Measurements from ENCODE around the gene HIVEP2.

Gene HIVEP2

DNA sequence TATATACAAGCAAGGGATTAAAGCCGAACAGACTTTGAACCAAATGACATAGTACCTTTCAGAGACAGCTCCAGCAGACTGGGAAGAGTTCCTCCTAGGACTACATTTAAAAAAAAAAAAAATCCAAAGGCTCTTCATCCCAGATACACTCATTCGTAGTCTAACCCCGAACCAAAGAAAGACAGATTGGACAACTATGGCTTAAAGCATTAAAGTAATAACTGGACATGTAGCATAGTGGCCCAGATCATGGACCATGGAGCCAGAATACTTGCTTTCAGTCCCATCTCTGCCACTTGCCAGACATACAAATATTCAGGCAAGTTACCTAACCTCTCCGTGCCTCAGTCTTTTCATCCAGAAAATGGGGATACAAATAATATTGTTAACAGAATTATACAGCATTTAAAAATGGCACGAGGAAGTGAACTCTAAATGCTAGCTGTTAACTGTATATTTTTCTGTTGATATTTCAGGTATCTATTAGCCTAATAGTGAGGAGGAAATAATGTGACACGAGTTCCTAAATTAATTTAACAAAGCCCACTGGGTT lies 123.7 kb downstream of the HIVEP2 start:
- no peak for DNase-seq (ENCODE audit: low read depth in 2 of 2)

DNA sequence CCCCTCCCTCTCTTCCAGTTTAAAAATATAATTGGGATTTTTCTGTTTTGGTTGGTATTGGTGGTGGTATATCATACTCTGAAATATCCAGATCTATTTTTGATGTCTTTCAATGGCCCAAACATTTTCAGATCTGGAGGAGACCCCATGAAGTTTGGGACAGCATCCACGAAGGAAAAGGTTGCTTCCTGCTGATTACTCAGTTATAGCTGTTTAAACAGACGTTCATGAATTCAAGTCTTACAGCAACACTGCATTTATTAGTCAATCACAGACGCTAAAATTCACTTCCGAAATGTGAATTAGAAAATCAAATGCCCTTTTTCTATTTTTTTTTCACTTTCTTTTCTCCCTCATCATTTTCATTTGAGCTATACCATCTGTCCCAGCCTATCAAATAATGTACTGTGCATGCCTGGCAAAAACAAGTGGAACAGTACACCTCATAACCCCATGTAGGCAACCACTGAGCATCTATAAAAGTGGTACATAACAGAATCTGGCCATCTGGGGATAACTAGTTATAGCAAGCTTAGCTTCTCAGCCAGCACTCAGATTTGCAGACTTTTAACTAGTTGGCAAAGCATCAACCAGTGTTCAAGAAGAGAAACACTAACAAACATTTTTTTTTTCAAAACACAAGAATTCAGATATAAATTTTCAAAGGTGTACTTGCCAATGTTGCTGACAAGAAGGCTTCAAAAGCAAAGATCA lies 124.5 kb downstream of the HIVEP2 start:
- DNase-seq (ENCODE audit: low read depth in 2 of 2): no peak

DNA sequence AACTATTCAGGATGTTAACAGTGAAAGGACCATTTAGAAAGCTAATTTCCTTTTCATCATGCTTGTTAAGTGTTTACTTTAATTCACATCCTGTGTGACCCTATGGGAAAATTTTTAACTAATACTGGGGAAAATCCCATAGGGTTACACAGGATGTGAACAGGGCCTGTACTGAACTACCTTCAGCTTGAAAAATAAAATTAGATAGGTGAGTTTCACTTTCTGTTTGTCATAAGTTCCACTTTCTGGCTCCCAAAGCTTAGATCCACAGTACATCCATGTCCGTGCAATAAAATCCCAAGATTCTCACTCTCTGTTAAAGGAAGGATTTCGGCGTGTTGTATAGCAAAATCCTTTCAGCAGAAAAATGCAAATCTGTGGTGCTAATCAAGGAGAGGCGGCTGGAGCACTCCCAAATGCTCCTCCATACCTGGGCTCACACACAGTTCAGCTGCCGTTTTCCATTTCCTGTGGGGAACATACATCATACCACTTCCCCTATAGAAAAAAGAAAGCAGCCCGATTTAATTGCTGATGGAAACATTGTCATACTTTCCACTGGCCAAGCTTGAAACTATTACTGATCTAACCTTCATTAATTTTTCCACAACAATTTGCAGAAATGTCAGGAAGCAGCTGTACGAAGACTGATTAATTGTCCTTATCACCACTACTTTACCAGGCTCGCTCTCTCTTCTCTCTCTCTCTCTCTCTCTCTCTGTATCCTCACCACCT lies 125.2 kb downstream of the HIVEP2 start:
- DNase-seq (ENCODE audit: low read depth in 2 of 2): no peak

DNA sequence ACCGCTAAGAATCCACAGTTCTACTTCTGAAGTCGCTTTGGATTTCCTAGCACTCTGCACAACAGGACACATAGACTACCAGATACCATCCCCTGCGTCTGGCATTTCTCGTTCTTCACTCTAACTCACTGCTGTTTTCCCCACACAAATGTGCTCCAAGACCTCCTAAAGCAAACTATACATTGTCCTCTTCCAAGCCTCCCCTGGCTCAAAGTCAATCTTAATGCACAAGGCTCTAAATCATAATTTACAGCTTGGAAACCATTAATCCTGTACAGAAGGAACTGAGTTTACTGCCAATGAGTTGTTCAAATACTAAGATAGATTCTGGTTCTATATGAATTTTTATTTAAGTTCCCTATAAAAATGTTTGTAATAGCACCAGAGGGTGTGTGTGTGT lies 128.5 kb downstream of the HIVEP2 start:
- no peak for DNase-seq (ENCODE audit: low read depth in 2 of 2)

DNA sequence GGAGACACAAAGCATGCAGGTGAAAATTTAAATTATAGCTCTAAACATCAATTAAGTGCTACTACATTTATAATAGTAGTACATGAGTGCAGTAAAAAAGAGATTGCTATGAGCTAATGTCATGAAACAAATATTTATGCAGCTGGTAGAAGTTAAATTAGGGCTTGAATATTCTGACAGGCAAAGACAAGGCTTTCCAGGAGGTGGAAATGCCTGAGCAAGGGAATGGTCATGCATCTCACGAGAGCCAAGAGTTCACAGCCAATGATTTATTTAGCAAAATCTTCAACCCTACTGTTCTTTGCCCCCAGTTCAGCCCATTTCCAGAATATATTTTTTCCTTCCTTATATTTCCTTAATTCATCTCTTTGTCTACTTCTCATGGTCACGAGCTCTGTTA lies 128.9 kb downstream of the HIVEP2 start:
- no peak for DNase-seq (ENCODE audit: low read depth in 2 of 2)

DNA sequence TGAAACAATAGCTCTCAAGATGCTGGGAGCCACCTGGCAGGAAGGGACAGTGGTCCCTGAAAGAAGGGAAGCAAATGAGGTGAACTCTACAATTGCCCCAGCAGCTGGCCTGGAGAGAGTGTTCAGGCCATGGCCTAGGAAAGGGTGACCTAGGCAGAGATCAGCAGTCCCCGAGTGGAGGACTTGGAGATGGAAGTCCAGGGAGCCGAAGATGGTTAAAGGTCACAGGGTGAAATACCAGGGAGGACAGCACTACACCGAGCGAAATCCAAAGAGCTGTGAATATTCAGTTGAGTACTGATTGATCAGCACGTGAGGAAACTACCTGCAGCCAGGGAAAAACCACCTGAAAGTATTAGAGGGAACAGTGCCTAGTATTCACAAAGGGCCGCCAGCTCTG lies 133.1 kb downstream of the HIVEP2 start:
- no peak for DNase-seq (ENCODE audit: low read depth in 2 of 2)

DNA sequence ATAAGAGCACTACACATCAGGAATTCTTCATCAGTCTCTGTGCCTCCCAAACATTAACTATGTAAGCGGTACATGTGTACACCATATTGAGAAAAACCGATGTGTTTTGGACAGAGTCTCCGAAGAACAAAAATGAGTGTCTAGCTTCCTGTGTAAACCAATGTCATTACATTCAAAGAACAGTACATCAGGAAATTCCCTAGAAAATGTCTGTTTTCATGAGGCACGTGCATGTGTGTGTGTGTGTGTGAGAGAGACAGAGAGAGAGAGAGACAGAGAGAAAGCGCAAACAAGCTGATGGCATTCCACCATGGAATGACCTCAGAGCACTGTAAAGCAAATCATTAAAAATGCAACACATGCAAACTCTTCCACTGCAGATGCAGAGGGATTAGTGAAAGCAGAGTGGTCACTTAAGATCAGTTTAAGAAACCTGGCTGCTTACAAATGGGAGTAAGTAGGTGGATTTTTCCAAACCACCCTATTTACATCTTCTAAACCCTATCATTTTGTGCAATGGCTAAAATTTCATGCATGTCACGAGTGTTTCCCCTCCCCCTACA lies 133.9 kb downstream of the HIVEP2 start:
- no peak for DNase-seq (ENCODE audit: low read depth in 2 of 2)

DNA sequence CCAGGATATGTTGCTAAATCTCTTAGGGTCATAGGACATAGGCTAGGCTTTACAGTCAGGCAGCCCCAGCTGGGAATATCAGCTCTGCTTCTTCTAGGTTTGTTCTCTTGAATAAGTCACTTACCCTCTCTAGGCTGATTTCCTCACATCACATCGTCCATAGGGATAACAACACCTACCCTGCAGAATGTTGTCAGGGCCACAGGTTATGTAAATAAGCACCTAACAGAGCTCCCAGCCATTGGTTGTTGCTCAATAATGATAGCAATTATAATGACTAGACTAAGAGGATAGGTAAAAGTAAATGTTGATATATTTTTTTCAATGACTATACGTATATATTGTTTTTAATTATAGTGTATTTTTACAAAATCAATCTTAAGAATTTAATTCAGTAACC lies 135.0 kb downstream of the HIVEP2 start:
- DNase-seq (ENCODE audit: low read depth in 2 of 2): no peak

DNA sequence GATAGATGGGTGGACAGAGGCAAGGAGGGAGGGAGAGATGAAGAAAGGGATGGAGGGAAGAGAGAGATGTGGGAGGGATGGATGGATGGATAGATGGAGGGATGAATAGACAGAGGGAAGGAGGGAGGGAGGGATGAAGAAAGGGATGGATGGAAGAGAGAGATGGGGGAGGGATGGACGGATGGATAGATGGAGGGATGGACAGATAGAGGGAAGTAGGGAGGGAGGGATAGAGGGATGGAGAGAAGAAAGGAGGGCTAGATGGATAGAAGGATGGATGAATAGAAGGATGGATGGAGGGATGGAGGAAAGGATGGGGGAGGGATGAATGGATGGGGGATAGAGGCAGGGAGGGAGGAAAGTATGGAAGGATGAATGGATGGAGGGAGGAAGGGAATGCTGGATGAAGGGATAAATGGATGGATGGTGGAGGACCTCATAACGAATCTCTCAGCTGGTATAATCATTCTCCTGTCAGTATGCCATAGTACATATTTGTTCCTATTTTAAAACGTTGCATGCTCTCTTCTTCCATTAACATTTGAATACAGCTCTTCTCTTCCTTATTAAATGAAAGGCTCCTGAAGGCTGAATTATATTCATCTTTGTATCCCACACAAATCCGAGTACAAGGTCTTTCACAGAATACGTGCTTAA lies 136.4 kb downstream of the HIVEP2 start:
- DNase-seq (ENCODE audit: low read depth in 2 of 2): no peak

DNA sequence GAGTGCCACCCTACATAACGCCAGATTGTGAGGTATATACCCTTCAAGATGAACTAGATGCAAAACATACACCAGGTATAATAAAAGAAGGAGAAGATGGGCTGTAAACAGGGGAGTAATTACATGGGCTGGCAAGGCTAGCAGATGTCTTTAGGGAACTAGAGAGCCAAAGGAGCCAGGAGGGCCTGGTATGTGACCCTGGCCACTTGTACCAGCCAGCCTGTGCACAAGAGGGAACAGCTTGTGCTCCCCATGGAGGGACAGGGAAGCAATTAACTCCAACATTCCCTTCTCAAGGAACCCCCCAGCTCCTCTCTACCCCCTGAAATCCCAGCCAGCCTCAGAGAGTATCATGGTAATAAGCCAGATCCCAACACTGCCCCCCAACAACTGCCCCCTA lies 139.9 kb downstream of the HIVEP2 start:
- no peak for DNase-seq (ENCODE audit: low read depth in 2 of 2)

DNA sequence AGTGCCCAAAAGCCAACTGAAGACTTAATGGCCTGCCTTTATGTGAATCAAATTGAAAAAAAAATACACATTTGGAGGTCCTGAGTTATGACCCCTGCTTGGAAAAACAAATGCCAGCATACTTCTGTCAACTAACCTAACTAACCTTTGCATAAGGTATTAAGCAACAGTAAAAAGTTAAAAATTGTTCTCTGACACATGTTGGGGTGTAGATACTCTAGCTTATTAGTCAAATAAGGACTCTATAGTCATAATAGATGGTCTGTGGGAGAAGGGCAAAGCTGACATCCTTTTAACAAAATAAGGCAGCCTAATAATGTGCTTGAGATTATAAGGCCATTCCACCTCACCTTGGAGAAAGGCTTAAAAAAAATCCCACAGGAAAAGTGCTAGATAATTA lies 140.5 kb downstream of the HIVEP2 start:
- DNase-seq (ENCODE audit: low read depth in 2 of 2): no peak

DNA sequence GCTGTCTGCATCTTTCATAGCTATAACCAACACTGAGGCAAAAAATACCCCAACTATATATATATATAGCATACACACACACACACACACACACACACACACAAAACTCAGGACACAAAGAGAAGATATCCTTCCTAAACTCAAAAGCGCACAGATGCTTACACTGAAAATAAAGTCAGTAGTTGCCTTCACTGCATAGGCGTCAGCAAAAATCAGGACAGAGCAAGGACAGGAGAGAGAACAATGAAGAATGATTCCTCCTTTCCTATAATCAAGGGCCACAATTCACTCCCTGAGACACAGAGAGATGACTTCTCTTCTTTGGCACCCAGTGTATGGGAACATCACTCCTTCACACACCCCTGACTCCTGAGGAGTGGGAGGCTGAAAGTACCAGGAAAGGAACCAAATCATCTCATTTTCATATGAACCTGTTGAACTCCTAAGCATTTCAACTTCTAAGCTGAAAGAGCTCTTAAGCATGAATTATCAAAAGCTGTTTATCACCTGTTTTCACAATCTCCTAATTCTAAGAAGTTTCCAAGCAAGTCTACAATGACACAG lies 141.4 kb downstream of the HIVEP2 start:
- no peak for DNase-seq (ENCODE audit: low read depth in 2 of 2)

DNA sequence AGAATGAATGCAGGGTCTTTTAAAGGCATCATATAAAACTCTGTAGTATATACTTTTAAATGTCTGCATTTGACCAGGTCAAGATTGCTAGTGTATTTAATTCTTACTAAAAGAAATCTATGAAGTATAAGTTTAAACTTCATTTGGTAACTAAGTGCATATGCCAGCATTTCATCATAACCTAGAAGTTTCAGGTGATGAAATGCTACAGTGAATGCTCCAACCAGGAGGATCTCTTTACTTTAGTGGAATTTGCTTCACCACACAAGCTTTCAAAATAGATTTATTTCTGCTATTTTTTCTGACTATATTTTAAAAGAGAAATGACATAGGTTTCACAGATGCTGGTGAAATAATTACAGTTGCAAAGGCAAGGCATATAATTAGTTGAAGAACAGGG lies 141.9 kb downstream of the HIVEP2 start:
- DNase-seq (ENCODE audit: low read depth in 2 of 2): no peak

DNA sequence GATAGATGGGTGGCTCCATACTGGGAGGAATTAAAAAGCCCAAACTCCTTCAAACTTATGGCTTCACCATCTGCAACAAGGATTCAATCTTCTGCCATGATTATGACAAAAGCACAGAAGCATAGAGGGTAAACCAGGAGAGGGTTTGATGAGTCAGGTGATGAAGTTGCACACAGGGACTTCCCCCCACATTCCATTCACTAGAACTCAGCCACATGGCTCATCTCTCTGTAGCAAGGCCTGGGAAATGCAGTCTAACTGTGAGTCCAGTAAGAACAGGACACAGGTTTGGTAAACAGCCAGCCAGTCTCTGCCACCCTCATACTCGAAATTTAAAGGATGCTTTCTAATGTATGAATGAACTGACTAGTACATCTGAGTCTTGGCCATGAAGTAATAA lies 142.9 kb downstream of the HIVEP2 start:
- no peak for DNase-seq (ENCODE audit: low read depth in 2 of 2)

DNA sequence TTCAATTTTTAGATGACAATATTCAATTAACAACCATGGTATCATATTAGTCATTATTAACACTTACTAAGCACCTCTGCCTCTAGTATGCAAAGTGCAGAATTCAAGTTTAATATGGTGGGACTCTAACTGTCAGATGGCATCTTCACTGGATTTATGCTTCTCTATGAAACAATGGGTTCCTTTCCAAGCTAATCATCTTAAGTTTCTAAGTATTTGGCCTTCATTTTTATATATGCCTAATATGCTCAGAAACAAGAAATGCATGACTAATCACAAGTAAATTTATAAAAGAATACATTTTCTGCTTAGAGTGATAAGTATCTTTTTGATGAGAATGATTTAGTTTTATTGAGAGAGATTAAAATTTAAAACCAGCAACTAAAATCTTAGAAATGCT lies 144.7 kb downstream of the HIVEP2 start:
- no peak for DNase-seq (ENCODE audit: low read depth in 2 of 2)

DNA sequence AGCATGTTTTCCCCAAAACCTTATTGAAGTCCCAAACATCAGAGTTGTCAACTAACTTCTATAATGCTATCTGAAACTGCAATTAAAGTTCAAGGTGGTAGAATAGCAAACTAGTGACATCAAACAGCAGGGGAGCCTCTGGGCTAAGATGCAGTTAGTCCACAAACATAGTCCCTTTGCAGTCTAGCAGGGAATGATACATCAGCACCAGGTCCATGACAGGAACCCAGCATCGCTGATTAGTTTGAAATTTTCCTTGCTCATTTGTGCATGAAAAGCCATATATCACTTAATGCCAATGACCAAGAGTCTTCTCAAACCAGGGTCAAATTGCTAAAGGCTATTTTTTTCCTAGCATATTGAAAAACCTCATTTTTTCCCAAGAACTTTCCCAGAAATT lies 145.3 kb downstream of the HIVEP2 start:
- no peak for DNase-seq (ENCODE audit: low read depth in 2 of 2)

DNA sequence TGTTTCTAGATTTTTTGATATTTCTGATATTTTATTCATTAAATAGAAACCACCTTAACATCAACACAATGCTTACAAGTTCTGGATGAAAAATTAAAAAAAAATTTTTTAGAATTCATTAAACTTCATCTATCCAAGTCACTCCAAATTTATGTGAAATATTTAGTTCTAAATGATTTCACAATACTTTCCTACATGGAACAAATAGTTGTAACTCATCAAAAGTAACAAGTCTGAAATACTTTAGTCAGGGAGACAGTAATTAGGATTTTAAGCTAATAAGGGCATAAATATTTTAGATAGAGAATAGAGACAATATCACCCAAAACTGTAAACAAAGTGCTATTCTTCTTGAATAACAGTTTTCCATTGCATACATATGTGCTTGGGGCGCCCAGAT lies 147.8 kb downstream of the HIVEP2 start:
- DNase-seq (ENCODE audit: low read depth in 2 of 2): no peak

DNA sequence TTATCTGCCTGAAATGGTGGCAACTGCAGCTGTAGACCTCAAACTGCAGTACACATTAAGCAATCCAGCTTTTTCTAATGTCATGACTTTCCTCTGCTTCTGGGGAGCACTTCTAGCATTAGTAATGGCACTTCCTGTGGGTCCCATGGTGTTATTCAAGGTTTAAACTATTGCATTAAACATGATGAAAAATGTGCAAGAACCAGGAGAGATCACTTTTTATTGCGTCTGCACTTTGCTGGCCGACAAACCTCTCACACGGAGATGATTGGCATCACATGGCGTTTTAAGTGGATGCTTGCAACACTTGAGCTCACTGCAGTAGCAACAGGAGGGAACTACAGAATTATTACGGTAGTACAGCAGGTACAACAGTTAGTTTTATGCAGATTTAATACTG lies 148.4 kb downstream of the HIVEP2 start:
- DNase-seq (ENCODE audit: low read depth in 2 of 2): no peak

DNA sequence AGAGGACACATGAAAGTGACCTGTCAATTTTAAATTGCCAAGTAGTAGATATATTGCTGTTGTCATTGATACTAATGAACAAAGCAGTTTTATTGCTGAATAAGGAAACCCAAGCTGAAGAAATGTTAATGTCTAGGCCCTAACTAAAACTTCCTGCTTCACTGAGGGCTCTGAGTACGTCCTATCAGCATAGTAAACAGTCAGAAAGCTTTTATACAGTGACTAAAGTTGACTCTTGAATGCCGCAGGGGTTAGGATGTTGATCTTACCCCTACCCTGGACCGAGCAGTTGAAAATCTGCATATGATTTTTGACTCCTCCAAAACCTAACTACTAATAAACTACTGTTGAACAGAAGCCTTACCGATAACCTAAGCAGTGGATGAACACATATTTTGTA lies 149.0 kb downstream of the HIVEP2 start:
- no peak for DNase-seq (ENCODE audit: low read depth in 2 of 2)

DNA sequence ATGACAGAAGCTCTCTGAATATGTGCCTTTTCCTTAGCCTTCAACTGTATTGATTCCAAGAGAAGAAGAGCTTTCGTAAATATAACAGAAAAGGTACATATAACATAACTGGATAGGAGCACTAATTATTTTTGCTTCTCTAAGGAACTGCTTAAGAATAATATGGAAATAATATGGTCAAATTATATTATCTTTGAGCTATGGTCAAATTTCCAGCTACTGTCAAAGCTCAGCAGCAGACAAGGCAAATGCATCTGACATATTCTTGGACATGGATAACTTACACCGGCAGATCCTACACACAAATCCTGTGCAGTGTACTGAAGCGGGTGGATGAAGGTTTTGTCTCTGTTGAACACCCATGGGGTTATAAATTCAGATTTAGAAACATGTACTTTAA lies 150.6 kb downstream of the HIVEP2 start:
- DNase-seq (ENCODE audit: low read depth in 2 of 2): no peak

DNA sequence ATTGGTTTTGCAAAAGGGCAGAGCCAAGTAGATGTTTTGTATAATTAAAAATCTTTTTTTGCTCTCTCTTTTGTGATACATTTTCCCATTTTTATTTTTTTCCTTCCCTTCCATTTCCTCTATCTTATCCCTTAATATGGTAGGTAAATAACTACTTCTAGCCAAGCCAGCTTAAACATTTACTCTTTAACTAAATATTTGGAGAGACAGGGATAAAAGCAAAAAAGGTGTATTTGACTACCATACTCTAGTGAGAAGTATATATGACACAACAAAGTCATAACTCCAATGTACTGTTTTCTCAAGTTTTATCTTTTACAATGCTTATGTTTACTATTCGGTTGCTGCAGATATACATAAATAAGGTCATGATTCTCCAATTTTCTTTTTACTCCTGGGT lies 154.7 kb downstream of the HIVEP2 start:
- DNase-seq (ENCODE audit: low read depth in 2 of 2): no peak

DNA sequence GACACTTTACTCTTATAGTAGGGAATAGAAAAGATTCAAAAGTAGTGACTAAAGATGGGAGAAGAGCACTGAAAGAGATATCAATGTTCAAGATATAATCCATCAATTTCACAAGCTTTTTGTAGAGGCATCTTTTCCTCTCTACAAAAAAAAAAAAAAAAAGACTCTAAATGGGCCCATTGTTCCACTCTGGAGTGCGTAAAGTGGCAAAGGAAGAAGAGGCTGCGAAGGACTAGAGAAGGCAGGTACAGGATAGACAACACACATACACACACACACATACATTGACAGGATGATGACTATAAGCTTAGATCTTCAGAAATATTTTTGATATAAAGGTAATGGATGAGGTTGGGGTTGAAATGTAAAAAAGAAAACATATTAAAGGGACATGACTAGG lies 157.6 kb downstream of the HIVEP2 start:
- no peak for DNase-seq (ENCODE audit: low read depth in 2 of 2)
